GM18868 (cell line): ENCODE data around the gene SPATS2L.

Source experiments
- ATAC-seq: cut with Tn5 transposase; IDR thresholded peaks from one replicate; pipeline ENCODE4 v1.9.1; 2021; ENCODE audit warnings: mild to moderate bottlenecking, moderate library complexity; ENCODE audit not compliant: unreplicated experiment

The SPATS2L gene

DNA sequence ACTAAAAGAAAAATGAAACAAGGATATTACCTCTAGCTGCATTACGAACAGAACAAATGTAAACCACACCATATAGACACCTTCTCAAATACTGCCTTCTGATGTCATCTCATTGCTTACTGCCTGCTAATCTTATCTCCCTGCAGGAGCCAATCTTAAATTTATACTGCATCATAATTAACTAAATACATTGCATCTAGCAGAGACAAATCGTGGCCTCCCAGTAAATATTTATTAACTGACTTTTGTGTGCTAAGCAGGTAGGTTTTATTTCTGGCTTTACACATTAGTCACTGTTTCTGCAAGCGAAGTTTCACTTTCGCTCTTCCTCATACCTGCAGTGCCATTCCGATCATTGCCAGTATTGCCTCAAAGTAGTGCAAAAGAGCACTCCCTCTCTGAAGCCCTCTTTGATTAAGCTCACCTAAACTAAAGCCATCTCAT lies 67.5 kb downstream of the SPATS2L start:
- ATAC-seq: peak; percentile 92

DNA sequence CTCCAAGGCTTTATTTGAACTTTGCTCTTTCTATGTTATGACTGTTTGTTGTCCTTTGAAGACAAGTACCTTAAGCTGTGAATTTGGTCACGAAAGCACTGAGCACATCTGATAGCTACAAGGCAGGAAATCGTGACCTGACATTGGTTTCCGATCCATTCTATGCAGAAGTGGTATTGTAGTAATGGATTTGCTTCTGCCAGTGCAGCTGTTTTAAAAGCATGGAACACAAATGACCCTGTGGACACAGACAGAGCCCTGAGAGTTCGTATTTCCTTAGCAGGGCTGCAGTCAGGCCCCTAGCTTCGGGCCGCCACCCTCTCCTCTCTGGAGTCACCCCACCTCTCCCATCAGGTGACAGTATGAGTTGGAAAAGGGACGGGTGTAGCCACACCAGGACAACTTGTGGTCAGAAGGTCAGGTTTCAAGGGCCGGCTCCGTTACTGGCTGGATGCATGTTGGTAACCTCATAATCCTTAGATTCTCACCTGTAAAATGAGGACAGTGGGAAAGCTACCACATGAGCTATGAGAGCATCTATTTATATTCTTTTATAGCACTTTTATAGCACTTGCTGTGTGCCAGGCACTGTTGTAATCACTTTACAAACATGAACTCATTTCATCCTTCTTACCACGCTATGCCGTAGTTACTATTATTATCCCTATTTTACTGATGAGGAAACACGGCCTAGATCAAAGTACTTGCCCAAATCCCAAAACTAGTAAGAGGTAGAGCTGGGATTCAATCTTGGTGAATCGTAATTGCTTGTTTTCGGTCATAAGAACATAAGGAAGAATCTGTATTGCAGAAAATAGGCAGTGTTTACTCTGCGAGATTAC lies 70.2 kb downstream of the SPATS2L start:
- peak; percentile 31 for ATAC-seq

DNA sequence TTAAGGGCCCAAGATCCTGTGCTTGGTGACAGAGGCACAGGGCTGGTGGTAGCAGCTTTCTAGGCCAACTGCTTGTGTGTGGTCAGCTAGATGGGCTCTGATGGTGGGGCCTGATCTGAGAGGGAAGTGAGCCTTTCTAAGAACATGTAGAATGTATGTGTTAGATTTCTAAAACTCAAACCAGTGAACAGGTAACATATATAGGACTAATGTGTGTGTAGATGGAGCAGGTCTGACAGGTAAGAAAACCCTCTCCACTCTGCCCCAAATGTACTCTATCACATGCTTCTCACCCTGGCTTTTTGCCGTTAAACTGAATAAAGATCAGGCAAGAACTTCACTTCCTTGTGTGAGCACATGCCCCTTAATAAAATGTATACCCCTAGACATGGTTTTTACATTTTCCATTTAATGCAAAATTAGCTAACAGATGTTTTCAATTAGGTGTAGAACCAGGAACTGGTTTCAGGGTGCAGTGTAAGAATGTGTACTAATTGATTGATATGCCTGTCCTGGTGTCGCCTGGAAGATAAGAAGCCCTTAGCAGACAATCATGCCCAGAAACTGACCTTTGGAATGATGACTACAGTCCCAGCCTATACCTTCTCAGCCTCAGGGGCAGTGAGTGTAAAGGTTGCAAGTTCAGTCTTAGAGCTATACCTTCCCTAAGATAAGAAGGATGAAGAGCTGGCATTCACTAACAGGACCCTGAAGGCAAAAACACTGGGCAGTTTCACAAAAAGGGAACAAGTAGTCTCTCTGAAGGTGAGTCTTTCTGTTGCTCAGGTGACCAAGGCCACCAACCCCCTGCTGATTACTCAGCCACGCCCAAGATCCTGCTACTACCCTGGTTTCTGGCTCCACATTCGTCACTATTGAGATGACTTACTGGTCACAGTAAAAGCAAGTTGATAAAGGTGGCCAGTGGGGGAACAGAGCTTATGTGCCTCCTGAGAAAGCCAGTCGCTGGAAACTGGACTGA lies 71.2 kb downstream of the SPATS2L start:
- no peak for ATAC-seq

DNA sequence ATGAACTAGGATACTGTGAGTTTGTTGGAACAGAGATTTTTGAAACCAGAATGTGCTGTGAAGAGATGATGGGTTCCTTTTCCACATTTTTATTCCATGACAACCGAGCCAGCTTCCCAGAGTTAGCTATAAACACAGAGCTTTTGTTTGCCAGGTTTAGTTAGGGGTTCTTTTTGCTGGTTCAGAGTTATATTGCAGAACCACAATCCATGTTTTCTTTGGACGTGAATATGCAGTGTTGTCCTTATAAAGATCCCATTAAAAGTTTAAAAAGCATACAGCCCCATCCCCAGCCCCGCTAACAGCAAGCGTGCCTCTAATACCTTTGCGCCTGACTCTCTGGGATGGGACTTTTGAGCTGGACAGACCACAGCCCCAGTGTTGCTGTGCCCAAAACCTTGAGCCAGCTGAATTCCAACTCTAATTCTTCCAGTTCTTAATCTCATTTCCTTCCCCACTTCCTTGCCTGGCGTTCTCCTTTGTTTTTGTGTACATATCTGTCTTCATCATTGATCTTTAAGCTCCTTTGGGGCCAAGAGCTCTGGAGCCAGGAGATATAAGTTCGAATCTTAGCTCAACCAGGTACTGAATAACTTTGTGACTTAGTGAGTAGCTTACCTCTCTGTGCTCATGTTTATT lies 72.3 kb downstream of the SPATS2L start:
- no peak for ATAC-seq

DNA sequence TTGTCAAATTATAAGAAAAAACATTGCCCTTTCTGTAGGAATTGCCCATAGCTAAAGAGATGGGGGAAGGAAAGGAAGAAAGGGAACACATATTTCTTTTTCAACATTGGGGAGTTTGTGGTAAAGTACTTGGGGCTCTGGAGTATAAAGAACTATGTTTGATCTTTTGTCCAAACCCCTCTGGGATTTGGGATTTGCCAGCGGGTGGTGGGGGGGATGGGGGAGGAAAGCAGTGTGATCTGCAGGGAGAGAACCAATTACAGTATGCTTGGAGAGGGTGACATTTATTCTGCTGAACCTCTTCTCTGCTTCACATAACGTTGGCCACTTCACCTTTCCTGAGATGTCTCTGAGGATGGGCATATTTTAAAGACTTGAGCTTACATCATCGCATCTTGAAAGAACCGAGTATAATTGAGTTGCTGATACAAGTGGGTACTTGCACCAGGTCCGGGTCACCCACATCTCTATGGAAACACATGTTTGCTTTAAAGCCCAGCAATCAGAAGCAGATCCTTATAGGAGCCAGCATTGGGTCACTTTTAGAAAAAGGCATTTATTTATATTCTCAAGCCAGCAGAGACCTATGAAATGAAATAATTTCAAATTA lies 73.1 kb downstream of the SPATS2L start:
- ATAC-seq: no peak

DNA sequence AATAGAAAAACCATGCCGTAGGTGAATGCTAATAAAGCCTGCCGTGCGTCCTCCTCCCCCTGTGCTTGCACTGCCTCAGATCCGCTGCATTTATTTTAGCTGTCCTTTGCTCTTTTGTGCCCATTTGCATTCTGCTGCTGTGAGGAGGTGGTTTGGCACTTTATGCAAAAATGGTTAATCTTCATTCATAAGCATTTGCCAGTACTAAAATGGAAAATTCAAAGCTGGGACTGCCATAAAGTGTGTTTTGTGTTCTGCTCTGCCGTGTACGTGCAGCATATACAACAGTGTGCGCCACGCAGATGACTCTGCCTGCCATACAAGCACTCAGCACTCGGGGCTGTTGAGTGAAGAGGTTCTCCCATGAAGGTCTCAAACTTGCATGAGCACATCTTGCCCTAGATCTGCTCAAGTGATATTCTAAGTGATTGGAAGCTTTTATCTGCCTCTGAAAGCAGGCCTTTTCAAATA lies 73.6 kb downstream of the SPATS2L start:
- no peak for ATAC-seq

DNA sequence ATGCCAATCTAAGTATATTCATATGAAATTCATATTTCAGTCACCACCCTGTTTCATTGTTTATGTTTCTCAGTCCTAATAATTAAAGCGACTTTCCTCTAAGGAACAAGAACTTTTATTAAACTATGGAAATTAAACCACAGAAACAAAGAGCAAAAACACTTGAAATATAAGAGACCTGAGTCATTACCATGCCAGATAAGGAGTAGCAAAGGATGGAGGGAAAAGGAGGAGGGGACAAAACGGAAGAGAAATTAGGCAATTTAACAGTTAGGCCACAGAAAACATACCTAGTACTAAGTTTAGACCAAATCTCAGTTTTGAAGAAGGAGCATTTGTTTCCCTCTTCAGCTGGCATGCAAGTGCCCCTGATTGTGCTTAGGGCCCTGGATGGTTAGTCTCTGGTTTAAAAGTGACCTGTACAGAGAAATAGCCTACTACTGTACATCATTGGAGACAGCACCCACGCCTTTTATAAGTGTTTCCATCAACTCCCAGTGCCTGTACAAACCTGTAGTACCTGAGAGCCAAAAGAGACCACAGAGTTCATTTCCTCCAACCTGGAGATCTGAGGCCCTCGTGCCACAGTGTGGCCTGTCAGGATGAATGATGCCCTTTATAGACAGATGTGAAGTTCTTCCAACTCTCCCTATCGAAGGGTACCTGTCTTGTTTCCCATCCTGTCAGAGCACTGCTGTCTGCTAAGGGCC lies 74.5 kb downstream of the SPATS2L start:
- ATAC-seq: peak; percentile 28

DNA sequence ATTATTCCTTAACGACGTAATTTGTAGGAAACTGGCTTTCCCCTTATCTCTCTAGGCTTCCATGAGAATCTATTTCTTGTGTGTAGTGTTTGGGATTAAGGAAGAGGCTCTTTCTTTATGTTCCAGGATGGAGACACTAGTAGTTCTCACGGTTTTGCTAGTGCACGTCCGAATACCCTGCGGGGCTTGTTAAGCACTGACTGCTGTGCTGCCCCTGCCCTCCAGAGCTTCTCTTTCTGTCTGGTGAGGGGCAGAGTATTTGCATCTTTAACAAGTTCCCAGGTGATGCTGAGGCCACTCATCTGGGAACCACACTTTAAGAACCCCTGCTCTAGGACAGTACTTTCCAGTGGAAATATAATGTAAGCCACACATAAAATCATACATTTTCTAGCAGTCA lies 76.4 kb downstream of the SPATS2L start:
- ATAC-seq: no peak

DNA sequence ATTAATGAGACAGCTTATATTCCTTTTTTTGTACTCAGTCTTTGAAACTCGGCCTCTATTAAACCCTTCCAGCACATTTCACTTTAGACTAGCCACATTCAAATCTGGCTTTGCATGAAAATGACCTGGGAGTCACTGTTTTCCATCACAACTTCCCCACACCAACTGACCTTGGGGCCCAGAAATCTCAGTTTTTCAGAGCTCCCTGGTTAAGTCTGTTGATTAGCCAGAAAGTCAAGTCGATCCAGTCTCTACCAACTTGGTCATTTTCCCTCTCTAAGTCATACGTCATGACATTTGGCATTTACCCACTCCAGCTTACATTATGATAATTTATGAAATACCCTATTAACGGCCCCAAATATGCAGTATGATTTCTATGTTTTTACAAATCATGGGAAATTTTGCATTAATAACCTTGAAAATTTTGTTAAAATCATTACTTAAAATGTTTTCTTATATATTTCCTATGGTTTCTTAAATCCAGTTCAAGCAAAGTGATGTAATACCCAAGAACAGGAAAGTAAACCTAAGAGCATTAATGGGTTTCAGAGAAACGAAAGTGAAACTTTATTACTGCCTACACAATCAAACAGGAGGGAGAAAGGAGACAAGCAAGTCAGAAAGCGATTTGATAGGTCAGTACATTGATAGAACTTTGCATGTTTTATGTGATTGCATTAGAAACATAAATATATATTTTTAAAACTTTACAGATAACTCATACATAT lies 77.1 kb downstream of the SPATS2L start:
- peak; percentile 78 for ATAC-seq

DNA sequence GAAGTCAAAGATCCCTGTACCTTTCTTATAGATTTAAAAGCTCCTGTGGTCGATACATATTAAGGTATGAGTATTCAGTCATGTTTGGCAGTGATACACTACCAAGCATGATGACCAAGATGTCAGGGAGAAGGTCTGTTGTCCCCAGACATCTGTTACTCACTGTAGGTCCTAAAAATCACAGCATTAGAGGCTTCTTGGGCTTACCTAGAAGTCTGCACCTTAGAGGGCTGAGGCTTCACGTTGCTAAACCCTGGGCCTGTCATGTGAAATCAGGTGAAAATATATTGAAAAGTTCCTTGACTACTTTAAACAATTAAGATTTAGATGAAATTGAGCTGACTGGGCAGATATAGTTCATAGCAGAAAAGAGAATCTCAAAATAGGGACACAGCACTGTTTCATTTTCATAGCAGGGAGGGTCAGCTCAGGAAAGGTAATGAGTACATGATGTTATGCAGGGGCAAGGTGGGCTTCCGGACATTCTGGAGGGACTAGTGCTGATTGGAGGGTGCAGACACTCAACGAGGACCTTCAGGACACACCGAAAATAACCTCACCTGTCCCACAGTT lies 78.7 kb downstream of the SPATS2L start:
- ATAC-seq: no peak

DNA sequence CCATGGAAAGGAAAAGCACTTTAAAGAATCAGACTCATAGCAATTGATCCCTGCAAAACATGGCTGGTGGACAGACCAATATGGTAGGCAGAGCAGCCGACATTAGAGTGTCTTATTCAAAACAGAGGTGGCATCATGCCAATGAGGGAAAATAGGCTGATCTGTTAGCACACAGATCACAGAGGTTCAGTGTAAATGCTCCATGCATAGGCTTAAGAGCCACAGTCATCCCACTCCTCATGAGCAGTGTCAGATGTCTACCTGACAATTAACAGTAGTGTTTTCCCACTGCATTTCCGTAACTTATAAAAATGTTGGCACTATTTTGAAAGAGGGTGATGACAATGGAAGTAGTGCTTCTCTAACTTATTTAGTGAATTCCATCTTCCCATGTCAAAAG lies 86.7 kb downstream of the SPATS2L start:
- no peak for ATAC-seq

DNA sequence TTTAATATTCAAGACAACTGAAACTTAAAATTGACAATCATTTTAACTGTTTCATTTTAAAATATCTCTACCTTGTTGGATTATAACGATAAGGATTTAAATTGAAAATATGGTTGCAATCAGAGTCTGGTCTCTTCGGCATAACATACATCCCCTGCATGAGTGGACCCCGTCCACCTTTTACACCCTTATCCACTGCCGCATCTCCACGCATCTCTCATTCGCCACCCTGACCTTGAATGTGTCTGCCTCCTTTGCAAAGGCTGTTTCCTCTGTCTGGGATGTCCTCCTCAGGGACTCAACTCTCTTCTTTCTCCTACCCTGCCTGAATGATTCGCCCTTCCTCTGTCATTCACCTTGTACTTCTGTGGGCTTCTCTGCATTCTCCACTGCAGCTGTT lies 87.6 kb downstream of the SPATS2L start:
- no peak for ATAC-seq

DNA sequence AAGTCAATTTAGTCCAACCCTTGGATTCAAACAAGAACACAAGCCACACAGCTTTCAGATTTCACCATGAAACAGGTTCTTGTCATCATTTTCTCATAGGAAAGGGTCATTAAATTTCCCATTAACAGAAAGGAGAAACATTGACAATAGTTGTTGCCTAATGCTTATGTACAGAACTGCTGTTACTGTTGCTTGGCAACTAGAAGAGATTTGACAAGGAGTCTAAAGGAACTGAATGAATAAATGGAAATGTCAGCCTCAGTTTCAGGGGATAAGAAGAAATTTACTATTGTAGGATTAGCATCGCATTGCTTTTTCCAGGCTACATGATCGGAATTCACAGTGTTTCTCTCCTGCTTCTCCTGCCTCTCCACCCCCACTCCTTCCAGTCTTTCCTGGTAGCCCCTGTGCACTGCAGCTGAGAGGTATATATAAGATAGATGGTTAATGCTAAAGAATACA lies 90.3 kb downstream of the SPATS2L start:
- ATAC-seq: no peak

DNA sequence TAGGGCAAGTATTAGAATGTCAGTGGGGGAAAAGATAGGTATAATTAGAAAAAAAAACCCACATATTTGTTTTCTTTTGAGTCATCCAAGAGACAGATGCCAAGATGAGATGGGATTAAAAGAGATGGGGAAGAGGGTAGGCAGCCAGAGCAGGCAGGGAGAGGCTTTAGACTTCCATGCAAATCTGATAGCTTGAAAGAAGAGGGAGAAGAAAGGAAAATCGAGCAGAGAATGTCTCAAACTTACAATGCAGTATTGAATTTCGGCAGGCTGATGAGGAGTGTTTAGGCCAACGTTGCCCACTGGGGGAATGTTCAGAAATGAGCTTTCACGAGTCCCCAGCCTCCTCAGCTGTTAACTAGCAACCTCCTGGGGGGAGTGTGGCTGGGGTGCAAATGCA lies 91.3 kb downstream of the SPATS2L start:
- no peak for ATAC-seq

DNA sequence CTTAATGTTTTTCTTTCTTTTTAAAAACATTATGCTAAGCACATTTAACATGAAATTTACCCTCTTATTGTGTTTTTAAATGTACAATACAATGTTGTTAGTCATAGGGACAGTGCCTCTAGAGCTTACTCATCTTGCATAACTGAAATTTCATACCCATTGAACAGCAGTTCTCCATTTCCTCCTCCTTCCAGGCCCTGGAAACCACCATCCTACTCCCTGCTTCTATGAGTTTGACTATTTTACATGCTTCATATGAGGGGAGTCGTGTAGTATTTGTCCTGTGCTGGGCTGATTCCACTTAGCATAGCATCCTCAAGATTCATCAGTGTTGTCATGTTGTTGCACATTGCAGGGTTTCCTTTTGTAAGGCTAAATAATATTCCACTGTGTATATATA lies 92.6 kb downstream of the SPATS2L start:
- ATAC-seq: peak; percentile 58

DNA sequence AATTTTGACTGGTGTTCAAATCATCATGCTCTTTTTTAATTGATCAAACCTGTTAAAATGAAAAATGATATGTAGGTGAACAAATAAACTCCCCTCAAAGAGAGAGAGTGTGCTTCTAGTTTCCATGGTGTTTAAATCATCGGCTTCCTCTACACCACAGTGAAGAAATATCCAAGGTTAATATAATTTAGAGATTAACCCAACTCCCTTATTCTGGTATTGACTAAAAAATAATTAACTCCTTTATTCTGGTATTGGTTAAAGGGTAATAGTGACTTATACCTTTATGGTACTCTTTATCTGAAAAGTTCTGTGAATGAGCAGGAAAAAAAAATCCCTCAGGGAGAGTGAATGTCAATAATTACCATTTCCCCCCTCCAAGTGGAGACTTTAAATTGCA lies 93.1 kb downstream of the SPATS2L start:
- ATAC-seq: no peak

DNA sequence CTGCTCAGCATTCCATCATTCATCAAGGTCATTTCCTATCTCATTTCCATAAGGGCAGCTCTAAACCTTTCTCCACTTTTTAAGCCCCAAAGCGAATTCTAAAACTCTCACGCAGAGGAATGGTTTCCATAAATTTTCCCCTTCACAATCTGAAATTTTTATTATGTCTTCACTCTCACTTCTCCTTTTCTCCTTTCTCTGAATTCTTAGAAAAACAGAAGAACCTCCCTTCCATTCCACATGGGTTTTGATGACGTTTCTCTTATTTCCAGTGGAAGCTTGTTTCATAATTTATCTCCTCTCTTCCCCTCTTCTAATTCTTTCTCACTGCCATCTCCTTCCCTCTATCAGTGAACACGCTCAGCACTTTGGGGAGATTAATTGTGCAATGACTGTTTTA lies 97.3 kb downstream of the SPATS2L start:
- no peak for ATAC-seq

DNA sequence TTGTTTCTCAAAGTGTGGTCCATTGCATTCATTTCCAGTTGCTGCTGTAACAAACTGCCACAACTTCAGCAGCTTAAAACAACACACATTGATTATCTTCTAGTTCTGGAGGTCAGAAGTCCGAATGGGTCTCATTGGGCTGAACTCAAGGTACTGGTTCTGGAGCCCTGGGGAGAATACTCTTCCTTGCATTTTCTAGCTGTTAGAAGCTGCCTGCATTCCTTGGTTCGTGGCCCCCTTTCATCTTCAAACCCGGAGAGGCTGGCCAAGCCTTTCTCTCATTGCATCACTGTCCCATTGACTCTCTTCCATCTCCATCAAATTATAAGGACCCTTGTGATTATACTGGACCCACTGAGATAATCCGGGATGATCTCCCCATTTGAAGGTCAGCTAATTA lies 98.1 kb downstream of the SPATS2L start:
- no peak for ATAC-seq
